CD14-positive monocyte (primary cell): ENCODE results near the gene OTUB1. TPM values are rescaled to one million over a fixed set of nuclear protein-coding genes. Genes with fewer than 3 reads are reported as not detected.
A peak's percentile ranks its signal among the peaks of the same experiment; 100 is the strongest.

ENCODE experiments used
- DNase-seq, 3 donors: peaks; one replicate each; pipeline ENCODE4 v3.0.0-alpha.2; 2011 to 2022
- H2AFZ ChIP-seq: 2 replicates; pipeline ENCODE4 v1.6.0; 2012; ENCODE audit warnings: mild to moderate bottlenecking, low read depth, low read length, inconsistent platforms; ENCODE audit not compliant: insufficient read depth, poor library complexity, severe bottlenecking
- H3K27ac ChIP-seq, 2 donors: 1 replicate in 1 of 2; 2 replicates in 1 of 2; pipeline ENCODE4 v1.5.1; 2012 to 2013; ENCODE audit warnings: low read length in 2 of 2, control low read depth in 1 of 2, inconsistent platforms in 1 of 2, low read depth in 1 of 2, mild to moderate bottlenecking in 1 of 2
- H3K27me3 ChIP-seq, 2 donors: one replicate each; pipeline versions ENCODE4 v1.6.0 to v1.6.1; 2011 to 2013; ENCODE audit warnings: low read length in 2 of 2; ENCODE audit not compliant: control insufficient read depth in 2 of 2, insufficient read depth in 2 of 2
- H3K36me3 ChIP-seq, 2 donors: replicated peaks in 1 of 2; 1 replicate in 1 of 2; 2 replicates in 1 of 2; pipeline versions ENCODE4 v1.5.1 to v1.6.1; 2012 to 2013; ENCODE audit warnings: low read length in 2 of 2, control low read depth in 1 of 2, inconsistent platforms in 1 of 2, mild to moderate bottlenecking in 1 of 2; ENCODE audit not compliant: insufficient read depth in 2 of 2, control insufficient read depth in 1 of 2
- H3K4me1 ChIP-seq, 2 donors: 1 replicate in 1 of 2; 2 replicates in 1 of 2; pipeline versions ENCODE4 v1.5.1 to v1.6.1; 2012 to 2013; ENCODE audit warnings: low read length in 2 of 2, control low read depth in 1 of 2, inconsistent platforms in 1 of 2, mild to moderate bottlenecking in 1 of 2, moderate library complexity in 1 of 2; ENCODE audit not compliant: insufficient read depth in 2 of 2, control insufficient read depth in 1 of 2
- H3K4me2 ChIP-seq: replicated peaks from 2 replicates; pipeline ENCODE3; 2012; ENCODE audit warnings: low read length, moderate library complexity, mild to moderate bottlenecking; ENCODE audit not compliant: poor library complexity, severe bottlenecking; ENCODE audit errors: extremely low read depth
- H3K4me3 ChIP-seq, 3 experiments: fragments of 200-600 bp in 1 of 3; sonication (generic) in 1 of 3; replicated peaks in 1 of 3; 1 replicate in 2 of 3; 2 replicates in 1 of 3; pipeline ENCODE4 v1.5.1; 2011 to 2013; ENCODE audit warnings: low read length in 3 of 3, mild to moderate bottlenecking in 3 of 3, control low read depth in 2 of 3, low read depth in 2 of 3, inconsistent platforms in 1 of 3, moderate library complexity in 1 of 3
- H3K79me2 ChIP-seq: 2 replicates; pipeline ENCODE4 v1.6.0; 2012; ENCODE audit warnings: mild to moderate bottlenecking, control low read depth, inconsistent platforms, low read length, moderate library complexity; ENCODE audit not compliant: insufficient read depth
- H3K9ac ChIP-seq: 2 replicates; pipeline ENCODE4 v1.6.0; 2017; ENCODE audit warnings: low read length, mild to moderate bottlenecking; ENCODE audit not compliant: insufficient read depth, poor library complexity, severe bottlenecking
- H3K9me3 ChIP-seq, 2 donors: replicated peaks in 1 of 2; 1 replicate in 1 of 2; 2 replicates in 1 of 2; pipeline versions ENCODE4 v1.5.1 to v1.6.1; 2012 to 2013; ENCODE audit warnings: low read length in 2 of 2, control low read depth in 1 of 2; ENCODE audit not compliant: control insufficient read depth in 1 of 2, insufficient read depth in 1 of 2
- H4K20me1 ChIP-seq: 2 replicates; pipeline ENCODE4 v1.6.0; 2012; ENCODE audit warnings: mild to moderate bottlenecking, low read length, control low read depth, moderate library complexity; ENCODE audit not compliant: insufficient read depth
- H3K27ac Mint-ChIP-seq, 7 donors: one replicate each; pipeline ENCODE4 v1.8.0; 2020; ENCODE audit warnings: mild to moderate bottlenecking in 7 of 7, mixed read lengths in 7 of 7, moderate library complexity in 6 of 7, inconsistent platforms in 2 of 7
- H3K27me3 Mint-ChIP-seq, 3 donors: one replicate each; pipeline ENCODE4 v1.8.0; 2021 to 2022; ENCODE audit warnings: low read depth in 3 of 3, mild to moderate bottlenecking in 3 of 3, mixed read lengths in 3 of 3, moderate library complexity in 3 of 3, inconsistent platforms in 1 of 3
- H3K36me3 Mint-ChIP-seq, 2 donors: one replicate each; pipeline ENCODE4 v1.8.0; 2020; ENCODE audit warnings: mixed read lengths in 2 of 2, inconsistent platforms in 1 of 2, mild to moderate bottlenecking in 1 of 2
- H3K4me1 Mint-ChIP-seq: one replicate; pipeline ENCODE4 v1.8.0; 2020; ENCODE audit warnings: mild to moderate bottlenecking, mixed read lengths
- H3K4me3 Mint-ChIP-seq, 2 donors: one replicate each; pipeline ENCODE4 v1.8.0; 2020; ENCODE audit warnings: mild to moderate bottlenecking in 2 of 2, mixed read lengths in 2 of 2, moderate library complexity in 1 of 2
- H3K9me3 Mint-ChIP-seq, 7 donors: one replicate each; pipeline ENCODE4 v1.8.0; 2020 to 2022; ENCODE audit warnings: mixed read lengths in 7 of 7, mild to moderate bottlenecking in 6 of 7, moderate library complexity in 6 of 7, inconsistent platforms in 2 of 7
- WGBS: methylation state at CpG from one replicate; pipeline ENCODE4 v1.1.5; 2013; ENCODE audit warnings: missing lambda C conversion rate; ENCODE audit not compliant: insufficient coverage; 5-methylcytosine and 5-hydroxymethylcytosine counted together
- intact Hi-C, 2 donors: fragments of 100-400 bp; cut with micrococcal nuclease; formaldehyde crosslinking; loops; one replicate each; pipeline versions ENCODE4 v1.15.0 to v1.15.1; 2023
- polyA plus RNA-seq, 3 donors: library from polyadenylated mRNA; depleted of rRNA in 1 of 3; unstranded in 2 of 3; stranded (reverse) in 1 of 3; fragments of 300-500 nt in 2 of 3; fragments of >200 nt in 1 of 3; fragmentation: Illumina TruSeq in 2 of 3; gene quantifications; 1 replicate in 2 of 3; 2 replicates in 1 of 3; pipeline ENCODE4 v1.2.3, GENCODE V29; 2012 to 2021
- TF ChIP-seq, protein P1 (sequence below): fragments of 200-600 bp; IDR thresholded peaks from one replicate; pipeline ENCODE4 v1.8.0; 2022; ENCODE audit warnings: antibody characterized with exemption, mild to moderate bottlenecking

The OTUB1 gene
- polyA plus RNA-seq, 3 donors, result 131 to 170 (median 140) TPM

DNA sequence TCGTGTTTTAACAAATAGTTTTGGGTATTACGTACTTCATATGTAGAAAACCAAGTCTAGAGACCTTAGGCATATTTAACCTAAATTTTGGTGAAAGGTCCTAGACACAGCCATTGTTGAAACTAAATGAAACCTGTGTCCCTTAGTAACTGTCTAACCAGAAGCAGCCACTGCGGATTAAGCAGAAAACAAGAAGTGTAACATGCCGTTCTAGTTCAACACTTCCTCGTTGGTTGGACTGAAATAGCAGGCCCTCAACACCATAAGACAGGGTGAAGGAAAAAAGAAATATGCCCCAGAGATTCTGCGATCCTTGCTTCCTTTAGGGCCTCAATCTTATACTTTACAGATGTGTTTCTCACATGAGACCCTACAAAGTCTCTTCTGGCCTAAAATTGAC is 45.5 kb upstream of the OTUB1 start:
- H2AFZ ChIP-seq, result peak overlapping the region; percentile 66
- peak; percentile 28 to 46 (median 37) for DNase-seq
- H3K4me1 ChIP-seq, result peaks cover 35 to 36% of the 10 kb centered on the region in 2 donors
- peak overlapping the region; percentile 38 for H3K4me2 ChIP-seq
- H3K36me3 ChIP-seq, result no peaks in the 10 kb centered on the region
- peaks cover 35% of the 10 kb centered on the region for H3K4me1 Mint-ChIP-seq
- H3K27ac ChIP-seq, result peak overlapping the region; percentile 31 to 68
- peaks cover 6 to 12% (median 11%) of the 10 kb centered on the region in 3 donors for H3K27me3 Mint-ChIP-seq
- peaks cover 4% of the 10 kb centered on the region for H4K20me1 ChIP-seq
- H3K9me3 ChIP-seq, result no peaks in the 10 kb centered on the region
- intact Hi-C loops, result loop anchor here in 1 of 2 donors (5.0 kb wide), 1 partner anchor 103 kb away; the partner anchor contains the start of gene MARK2
- no peaks in the 10 kb centered on the region for H3K27me3 ChIP-seq
- no peak overlapping the region for H3K9ac ChIP-seq
- peak overlapping the region; percentile 30 to 44 for H3K4me3 Mint-ChIP-seq
- TF ChIP-seq, protein P1, sequence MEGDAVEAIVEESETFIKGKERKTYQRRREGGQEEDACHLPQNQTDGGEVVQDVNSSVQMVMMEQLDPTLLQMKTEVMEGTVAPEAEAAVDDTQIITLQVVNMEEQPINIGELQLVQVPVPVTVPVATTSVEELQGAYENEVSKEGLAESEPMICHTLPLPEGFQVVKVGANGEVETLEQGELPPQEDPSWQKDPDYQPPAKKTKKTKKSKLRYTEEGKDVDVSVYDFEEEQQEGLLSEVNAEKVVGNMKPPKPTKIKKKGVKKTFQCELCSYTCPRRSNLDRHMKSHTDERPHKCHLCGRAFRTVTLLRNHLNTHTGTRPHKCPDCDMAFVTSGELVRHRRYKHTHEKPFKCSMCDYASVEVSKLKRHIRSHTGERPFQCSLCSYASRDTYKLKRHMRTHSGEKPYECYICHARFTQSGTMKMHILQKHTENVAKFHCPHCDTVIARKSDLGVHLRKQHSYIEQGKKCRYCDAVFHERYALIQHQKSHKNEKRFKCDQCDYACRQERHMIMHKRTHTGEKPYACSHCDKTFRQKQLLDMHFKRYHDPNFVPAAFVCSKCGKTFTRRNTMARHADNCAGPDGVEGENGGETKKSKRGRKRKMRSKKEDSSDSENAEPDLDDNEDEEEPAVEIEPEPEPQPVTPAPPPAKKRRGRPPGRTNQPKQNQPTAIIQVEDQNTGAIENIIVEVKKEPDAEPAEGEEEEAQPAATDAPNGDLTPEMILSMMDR, result no peak
- H3K36me3 Mint-ChIP-seq, result no peaks in the 10 kb centered on the region
- no peaks in the 10 kb centered on the region for H3K9me3 Mint-ChIP-seq
- WGBS, result 15% methylated on average over 4 of the region's 6 CpGs
- peak overlapping the region in 1 of 3 experiments; percentile 35 for H3K4me3 ChIP-seq
- H3K79me2 ChIP-seq, result peaks cover 44% of the 10 kb centered on the region
- H3K27ac Mint-ChIP-seq, result peak overlapping the region; percentile 72 to 87 (median 84)

DNA sequence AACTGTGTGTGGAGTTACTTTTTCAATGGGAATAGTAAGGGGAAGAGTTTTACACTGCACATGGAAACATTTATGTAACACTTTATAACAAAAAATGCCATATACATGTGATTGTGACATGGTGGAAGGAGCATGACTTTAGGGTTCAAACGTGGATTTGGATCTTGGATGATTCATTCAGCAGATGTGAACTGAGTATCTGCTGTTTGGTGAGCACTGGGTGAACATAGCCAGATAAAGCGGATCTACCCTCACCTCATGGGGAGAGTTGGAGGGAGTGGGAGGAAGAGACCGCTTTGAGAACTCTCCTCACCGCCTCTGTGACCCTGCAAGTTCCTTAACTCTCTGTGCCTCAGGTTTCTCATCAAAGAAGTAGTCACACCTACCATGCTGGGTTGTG is 44.3 kb upstream of the OTUB1 start:
- Histone ChIP-seq H3K79me2 (peaks cover 44% of the 10 kb centered on the region), H3K27me3 (no peaks in the 10 kb centered on the region), H3K9me3 (no peaks in the 10 kb centered on the region), H3K9ac (no peak overlapping the region), H3K4me3 (no peak overlapping the region), H3K27ac (no peak overlapping the region), H4K20me1 (peaks cover 4% of the 10 kb centered on the region), H2AFZ (no peak overlapping the region), H3K4me2 (no peak overlapping the region), H3K36me3 (peaks cover 0 to 2% of the 10 kb centered on the region in 2 donors), H3K4me1 (peaks cover 35 to 36% of the 10 kb centered on the region in 2 donors)
- Mint-ChIP-seq H3K4me1 (peaks cover 35% of the 10 kb centered on the region), H3K36me3 (peaks cover 3 to 8% of the 10 kb centered on the region in 2 donors), H3K9me3 (no peaks in the 10 kb centered on the region), H3K27ac (peak overlapping the region in 1 of 7 donors; percentile 87), H3K4me3 (no peak overlapping the region), H3K27me3 (peaks cover 6 to 13% (median 12%) of the 10 kb centered on the region in 3 donors)
- no CpG with 5 or more reads among the region's 4 CpGs for WGBS
- DNase-seq, result no peak
- TF ChIP-seq, protein P1, result no peak
- intact Hi-C loops, result loop anchor here (2.0 to 5.0 kb wide), 2 partner anchors 69 to 105 kb away; partner anchors contain the start of gene MARK2 (in 1 of the 2)
